ENCODE measurements around the gene HGD. TPM values are rescaled to one million over a fixed set of nuclear protein-coding genes. Genes with fewer than 3 reads are reported as not detected.
A peak's percentile ranks its signal among the peaks of the same experiment; 100 is the strongest.

HGD gene
- polyA plus RNA-seq, 1 of the 3 experiments (the other 2 are of a cell fraction), result not detected

DNA sequence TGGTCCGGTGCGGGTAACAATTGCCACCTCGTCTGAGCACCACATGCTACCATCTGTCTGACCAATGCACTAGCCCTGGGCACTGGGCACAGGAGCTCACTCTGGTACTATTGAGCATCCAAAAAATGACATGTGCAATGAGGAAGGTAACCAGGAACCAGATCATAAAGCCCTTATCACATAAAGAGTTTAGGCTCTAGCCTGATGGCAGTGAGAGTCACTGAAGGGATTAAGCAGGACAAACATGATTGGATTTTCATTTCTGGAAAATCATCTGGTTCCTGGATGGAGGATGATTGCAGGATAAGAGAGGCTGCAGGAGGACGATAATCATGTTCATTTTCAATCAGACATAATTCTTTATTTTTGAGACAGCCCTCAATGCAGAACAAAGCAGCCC lies 73.5 kb downstream of the HGD start:
- H3K4me3 ChIP-seq (ENCODE audit: low read depth in 2 of 2, low read length in 1 of 2), result no peak overlapping the region
- TF ChIP-seq MXI1 (IDR thresholded peaks at IDR 0.05; ENCODE audit: low read depth, low read length), result 0 out of 2 replicates have a peak, but pooled peaks have one; percentile 53
- peak; percentile 87 for TF ChIP-seq CHD2 (IDR thresholded peaks at IDR 0.05; ENCODE audit: low read length, partially characterized antibody)
- peak in 1 of 2 experiments; percentile 98; a peak in 2 of 4 replicates for TF ChIP-seq EP300 (IDR thresholded peaks at IDR 0.05; ENCODE audit: borderline replicate concordance in 1 of 2, low read depth in 1 of 2, low read length in 1 of 2)
- TF ChIP-seq, protein P1, sequence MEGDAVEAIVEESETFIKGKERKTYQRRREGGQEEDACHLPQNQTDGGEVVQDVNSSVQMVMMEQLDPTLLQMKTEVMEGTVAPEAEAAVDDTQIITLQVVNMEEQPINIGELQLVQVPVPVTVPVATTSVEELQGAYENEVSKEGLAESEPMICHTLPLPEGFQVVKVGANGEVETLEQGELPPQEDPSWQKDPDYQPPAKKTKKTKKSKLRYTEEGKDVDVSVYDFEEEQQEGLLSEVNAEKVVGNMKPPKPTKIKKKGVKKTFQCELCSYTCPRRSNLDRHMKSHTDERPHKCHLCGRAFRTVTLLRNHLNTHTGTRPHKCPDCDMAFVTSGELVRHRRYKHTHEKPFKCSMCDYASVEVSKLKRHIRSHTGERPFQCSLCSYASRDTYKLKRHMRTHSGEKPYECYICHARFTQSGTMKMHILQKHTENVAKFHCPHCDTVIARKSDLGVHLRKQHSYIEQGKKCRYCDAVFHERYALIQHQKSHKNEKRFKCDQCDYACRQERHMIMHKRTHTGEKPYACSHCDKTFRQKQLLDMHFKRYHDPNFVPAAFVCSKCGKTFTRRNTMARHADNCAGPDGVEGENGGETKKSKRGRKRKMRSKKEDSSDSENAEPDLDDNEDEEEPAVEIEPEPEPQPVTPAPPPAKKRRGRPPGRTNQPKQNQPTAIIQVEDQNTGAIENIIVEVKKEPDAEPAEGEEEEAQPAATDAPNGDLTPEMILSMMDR (IDR thresholded peaks at IDR 0.05), result no peak
- peak; percentile 98 for TF ChIP-seq RCOR1 (IDR thresholded peaks at IDR 0.05; ENCODE audit: low read length)
- TF ChIP-seq, protein P2, sequence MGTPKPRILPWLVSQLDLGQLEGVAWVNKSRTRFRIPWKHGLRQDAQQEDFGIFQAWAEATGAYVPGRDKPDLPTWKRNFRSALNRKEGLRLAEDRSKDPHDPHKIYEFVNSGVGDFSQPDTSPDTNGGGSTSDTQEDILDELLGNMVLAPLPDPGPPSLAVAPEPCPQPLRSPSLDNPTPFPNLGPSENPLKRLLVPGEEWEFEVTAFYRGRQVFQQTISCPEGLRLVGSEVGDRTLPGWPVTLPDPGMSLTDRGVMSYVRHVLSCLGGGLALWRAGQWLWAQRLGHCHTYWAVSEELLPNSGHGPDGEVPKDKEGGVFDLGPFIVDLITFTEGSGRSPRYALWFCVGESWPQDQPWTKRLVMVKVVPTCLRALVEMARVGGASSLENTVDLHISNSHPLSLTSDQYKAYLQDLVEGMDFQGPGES (IDR thresholded peaks at IDR 0.05; ENCODE audit: low read depth, low read length), result 0 out of 2 replicates have a peak, but pooled peaks have one; percentile 16
- TF ChIP-seq RAD21 (IDR thresholded peaks at IDR 0.05; ENCODE audit: low read length), result peak; percentile 43
- TF ChIP-seq FOXJ3 (CRISPR knock-in tag; IDR thresholded peaks at IDR 0.05), result peak; percentile 96
- peak; percentile 98 for TF ChIP-seq GATA2 (CRISPR knock-in tag; IDR thresholded peaks at IDR 0.05)
- TF ChIP-seq USF1 (IDR thresholded peaks at IDR 0.05; ENCODE audit: borderline replicate concordance, low read depth), result no peak
- peak; percentile 53 for TF ChIP-seq TCF12 (IDR thresholded peaks at IDR 0.05)
- TF ChIP-seq RXRA (IDR thresholded peaks at IDR 0.05; ENCODE audit: borderline replicate concordance, low read depth), result no peak
- peak; percentile 23; the same call in 1 of the 2 replicates for TF ChIP-seq POLR2AphosphoS5 (IDR thresholded peaks at IDR 0.05; ENCODE audit: low read depth, low read length)
- H2AFZ ChIP-seq (ENCODE audit: low read depth), result 0 out of 2 replicates have a peak overlapping the region, but pooled peaks have one; percentile 0
- H3K4me1 ChIP-seq (ENCODE audit: control insufficient read depth in 1 of 2, insufficient read depth in 2 of 2, low read depth in 1 of 2, low read length in 1 of 2), result peaks cover 0 to 8% of the 10 kb centered on the region in 2 experiments; a peak in 2 of 4 replicates
- DNase-seq, result peak; percentile 50
- H3K36me3 ChIP-seq (replicated peaks in 1 of 2; ENCODE audit: control insufficient read depth in 1 of 2, insufficient read depth in 2 of 2, low read length in 1 of 2), result no peaks in the 10 kb centered on the region
- peak overlapping the region in 1 of 2 experiments; percentile 98; a peak in 2 of 4 replicates for H3K27ac ChIP-seq (ENCODE audit: low read depth in 2 of 2, low read length in 1 of 2)
- no peaks in the 10 kb centered on the region for H3K27me3 ChIP-seq (ENCODE audit: insufficient read depth)
- no peaks in the 10 kb centered on the region for H3F3A ChIP-seq (replicated peaks; ENCODE audit: insufficient read depth)
- 50% methylated on average over 4 of the region's 4 CpGs for WGBS (ENCODE audit: low lambda C conversion rate)
- H3K4me2 ChIP-seq, result no peak overlapping the region
- H3K9me3 ChIP-seq, result no peaks in the 10 kb centered on the region
- CTCF ChIA-PET, result interaction anchor here (0.7 to 1.3 kb wide), 3 partner anchors 74 to 187 kb away, joined by 3 to 6 read pairs (median 3); partner anchors contain the start of genes GTF2E1, HGD and RABL3
- H4K20me1 ChIP-seq (ENCODE audit: insufficient read depth), result no peaks in the 10 kb centered on the region
- POLR2A ChIA-PET, result interaction anchor here (0.6 to 1.5 kb wide), 4 partner anchors 13 to 299 kb away, joined by 3 to 8 read pairs (median 4); partner anchors contain the start of genes HGD, NDUFB4 and STXBP5L
- H3K9me2 ChIP-seq, result no peaks in the 10 kb centered on the region
- H3K79me2 ChIP-seq (ENCODE audit: insufficient read depth), result no peaks in the 10 kb centered on the region
- no peak overlapping the region for H3K9ac ChIP-seq

Measured in SK-N-SH (cell line).